Measurements from ENCODE around the gene EPHA8.
A peak's percentile ranks its signal among the peaks of the same experiment; 100 is the strongest.

Gene EPHA8

GRCh38 chr1:22628698-22629444 is 65.6 kb downstream of the EPHA8 start:
- H3K4me1 ChIP-seq (ENCODE audit: control insufficient read depth, insufficient read depth, low read length) = peaks cover 13% of the 10 kb centered on the region
- H3K27me3 ChIP-seq (ENCODE audit: control insufficient read depth, insufficient read depth, low read length) = no peaks in the 10 kb centered on the region
- H3K27ac ChIP-seq (ENCODE audit: low read length) = no peak overlapping the region
- WGBS (ENCODE audit: insufficient coverage, insufficient read length) = no CpG with 5 or more reads among the region's 11 CpGs
- no peaks in the 10 kb centered on the region for H3K9me3 ChIP-seq (ENCODE audit: control insufficient read depth, insufficient read depth, low read length)
- H3K4me3 ChIP-seq (ENCODE audit: low read length) = no peak overlapping the region
- DNase-seq (ENCODE audit: low read depth, low spot score) = no peak
- H3K36me3 ChIP-seq (ENCODE audit: control insufficient read depth, insufficient read depth, low read length) = no peaks in the 10 kb centered on the region

- no peak for DNase-seq (ENCODE audit: low read depth, low spot score)
- Histone ChIP-seq H3K36me3 (ENCODE audit: control insufficient read depth, insufficient read depth, low read length) (no peaks in the 10 kb centered on the region), H3K9me3 (ENCODE audit: control insufficient read depth, insufficient read depth, low read length) (no peaks in the 10 kb centered on the region), H3K27me3 (ENCODE audit: control insufficient read depth, insufficient read depth, low read length) (no peaks in the 10 kb centered on the region), H3K27ac (ENCODE audit: low read length) (no peak overlapping the region), H3K4me3 (ENCODE audit: low read length) (no peak overlapping the region), H3K4me1 (ENCODE audit: control insufficient read depth, insufficient read depth, low read length) (peaks cover 13% of the 10 kb centered on the region)
- WGBS (ENCODE audit: insufficient coverage, insufficient read length) = no CpG with 5 or more reads among the region's 2 CpGs
Measured at GRCh38 chr1:22629886-22630285, 66.6 kb downstream of the EPHA8 start.

- Histone ChIP-seq H3K27me3 (ENCODE audit: control insufficient read depth, insufficient read depth, low read length) (no peaks in the 10 kb centered on the region), H3K27ac (ENCODE audit: low read length) (no peak overlapping the region), H3K36me3 (ENCODE audit: control insufficient read depth, insufficient read depth, low read length) (no peaks in the 10 kb centered on the region), H3K4me3 (ENCODE audit: low read length) (no peak overlapping the region), H3K9me3 (ENCODE audit: control insufficient read depth, insufficient read depth, low read length) (no peaks in the 10 kb centered on the region), H3K4me1 (ENCODE audit: control insufficient read depth, insufficient read depth, low read length) (peaks cover 12% of the 10 kb centered on the region)
- WGBS (ENCODE audit: insufficient coverage, insufficient read length) = no CpG with 5 or more reads among the region's 10 CpGs
- DNase-seq (ENCODE audit: low read depth, low spot score) = no peak
Measured at GRCh38 chr1:22633697-22634463, 70.6 kb downstream of the EPHA8 start.

- Histone ChIP-seq H3K36me3 (ENCODE audit: control insufficient read depth, insufficient read depth, low read length) (no peaks in the 10 kb centered on the region), H3K27me3 (ENCODE audit: control insufficient read depth, insufficient read depth, low read length) (no peaks in the 10 kb centered on the region), H3K9me3 (ENCODE audit: control insufficient read depth, insufficient read depth, low read length) (no peaks in the 10 kb centered on the region), H3K27ac (ENCODE audit: low read length) (no peak overlapping the region), H3K4me3 (ENCODE audit: low read length) (no peak overlapping the region), H3K4me1 (ENCODE audit: control insufficient read depth, insufficient read depth, low read length) (peaks cover 6% of the 10 kb centered on the region)
- DNase-seq (ENCODE audit: low read depth, low spot score) = no peak
- no CpG with 5 or more reads among the region's 7 CpGs for WGBS (ENCODE audit: insufficient coverage, insufficient read length)
Measured at GRCh38 chr1:22635436-22635835, 72.1 kb downstream of the EPHA8 start.

- H3K4me1 ChIP-seq (ENCODE audit: control insufficient read depth, insufficient read depth, low read length) = peaks cover 4% of the 10 kb centered on the region
- no peak within 1 kb of the TSS for H3K27ac ChIP-seq (ENCODE audit: low read length)
- H3K36me3 ChIP-seq (ENCODE audit: control insufficient read depth, insufficient read depth, low read length) = no peaks in the 10 kb centered on the region
- WGBS (ENCODE audit: insufficient coverage, insufficient read length) = no CpG with 5 or more reads among the region's 5 CpGs
- no peaks in the 10 kb centered on the region for H3K9me3 ChIP-seq (ENCODE audit: control insufficient read depth, insufficient read depth, low read length)
- DNase-seq (ENCODE audit: low read depth, low spot score) = no peak
- H3K27me3 ChIP-seq (ENCODE audit: control insufficient read depth, insufficient read depth, low read length) = no peaks in the 10 kb centered on the region
- no peak within 1 kb of the TSS for H3K4me3 ChIP-seq (ENCODE audit: low read length)
Measured at GRCh38 chr1:22636353-22636752, 73.1 kb downstream of the EPHA8 start, which contains the start of gene C1QA. TSS of gene C1QA (plus strand) at chr1:22636628. CDS start at chr1:22637617, 989 bp downstream.

- no peak overlapping the region for H3K27ac ChIP-seq (ENCODE audit: low read length)
- peaks cover 4% of the 10 kb centered on the region for H3K4me1 ChIP-seq (ENCODE audit: control insufficient read depth, insufficient read depth, low read length)
- no peaks in the 10 kb centered on the region for H3K9me3 ChIP-seq (ENCODE audit: control insufficient read depth, insufficient read depth, low read length)
- WGBS (ENCODE audit: insufficient coverage, insufficient read length) = no CpG with 5 or more reads among the region's 6 CpGs
- H3K4me3 ChIP-seq (ENCODE audit: low read length) = no peak overlapping the region
- no peaks in the 10 kb centered on the region for H3K27me3 ChIP-seq (ENCODE audit: control insufficient read depth, insufficient read depth, low read length)
- no peak for DNase-seq (ENCODE audit: low read depth, low spot score)
- H3K36me3 ChIP-seq (ENCODE audit: control insufficient read depth, insufficient read depth, low read length) = no peaks in the 10 kb centered on the region
Measured at GRCh38 chr1:22636927-22637326, 73.6 kb downstream of the EPHA8 start.

- DNase-seq (ENCODE audit: low read depth, low spot score) = no peak
- WGBS (ENCODE audit: insufficient coverage, insufficient read length) = no CpG with 5 or more reads among the region's 3 CpGs
- Histone ChIP-seq H3K36me3 (ENCODE audit: control insufficient read depth, insufficient read depth, low read length) (no peaks in the 10 kb centered on the region), H3K4me3 (ENCODE audit: low read length) (no peak overlapping the region), H3K4me1 (ENCODE audit: control insufficient read depth, insufficient read depth, low read length) (peaks cover 4% of the 10 kb centered on the region), H3K27me3 (ENCODE audit: control insufficient read depth, insufficient read depth, low read length) (no peaks in the 10 kb centered on the region), H3K9me3 (ENCODE audit: control insufficient read depth, insufficient read depth, low read length) (no peaks in the 10 kb centered on the region), H3K27ac (ENCODE audit: low read length) (no peak overlapping the region)
Measured at GRCh38 chr1:22637907-22638445, 74.7 kb downstream of the EPHA8 start.

- Histone ChIP-seq H3K4me3 (ENCODE audit: low read length) (no peak overlapping the region), H3K9me3 (ENCODE audit: control insufficient read depth, insufficient read depth, low read length) (no peaks in the 10 kb centered on the region), H3K27ac (ENCODE audit: low read length) (no peak overlapping the region), H3K27me3 (ENCODE audit: control insufficient read depth, insufficient read depth, low read length) (no peaks in the 10 kb centered on the region), H3K36me3 (ENCODE audit: control insufficient read depth, insufficient read depth, low read length) (no peaks in the 10 kb centered on the region), H3K4me1 (ENCODE audit: control insufficient read depth, insufficient read depth, low read length) (peaks cover 4% of the 10 kb centered on the region)
- DNase-seq (ENCODE audit: low read depth, low spot score) = no peak
- WGBS (ENCODE audit: insufficient coverage, insufficient read length) = no CpG with 5 or more reads among the region's 23 CpGs
Measured at GRCh38 chr1:22638476-22639234, 75.4 kb downstream of the EPHA8 start.

- WGBS (ENCODE audit: insufficient coverage, insufficient read length) = no CpG with 5 or more reads among the region's 8 CpGs
- H3K4me3 ChIP-seq (ENCODE audit: low read length) = no peak overlapping the region
- H3K27ac ChIP-seq (ENCODE audit: low read length) = no peak overlapping the region
- no peaks in the 10 kb centered on the region for H3K9me3 ChIP-seq (ENCODE audit: control insufficient read depth, insufficient read depth, low read length)
- no peaks in the 10 kb centered on the region for H3K36me3 ChIP-seq (ENCODE audit: control insufficient read depth, insufficient read depth, low read length)
- H3K4me1 ChIP-seq (ENCODE audit: control insufficient read depth, insufficient read depth, low read length) = peaks cover 4% of the 10 kb centered on the region
- H3K27me3 ChIP-seq (ENCODE audit: control insufficient read depth, insufficient read depth, low read length) = no peaks in the 10 kb centered on the region
- peak; percentile 54 for DNase-seq (ENCODE audit: low read depth, low spot score)
Measured at GRCh38 chr1:22639286-22639685, 76.0 kb downstream of the EPHA8 start.

GRCh38 chr1:22641247-22641646 is 78.0 kb downstream of the EPHA8 start:
- no peaks in the 10 kb centered on the region for H3K27me3 ChIP-seq (ENCODE audit: control insufficient read depth, insufficient read depth, low read length)
- H3K36me3 ChIP-seq (ENCODE audit: control insufficient read depth, insufficient read depth, low read length) = no peaks in the 10 kb centered on the region
- peaks cover 4% of the 10 kb centered on the region for H3K4me1 ChIP-seq (ENCODE audit: control insufficient read depth, insufficient read depth, low read length)
- WGBS (ENCODE audit: insufficient coverage, insufficient read length) = no CpG with 5 or more reads among the region's 8 CpGs
- H3K4me3 ChIP-seq (ENCODE audit: low read length) = no peak overlapping the region
- no peak for DNase-seq (ENCODE audit: low read depth, low spot score)
- no peaks in the 10 kb centered on the region for H3K9me3 ChIP-seq (ENCODE audit: control insufficient read depth, insufficient read depth, low read length)
- H3K27ac ChIP-seq (ENCODE audit: low read length) = no peak overlapping the region
